Lung (tissue), 12 donors: ENCODE results near the gene AOAH. TPM values are rescaled to one million over a fixed set of nuclear protein-coding genes. Genes with fewer than 3 reads are reported as not detected.

Source experiments
- ATAC-seq: fragments of 200-7000 bp; cut with Tn5 transposase; one replicate; pipeline ENCODE4 v1.9.1; 2020; ENCODE audit warnings: moderate number of reproducible peaks; ENCODE audit not compliant: insufficient read depth, low FRiP score
- DNase-seq, 3 donors: peaks; one replicate each; pipeline ENCODE4 v3.0.0-alpha.2; 2013 to 2017
- H3K27ac ChIP-seq, 2 donors: one replicate each; pipeline ENCODE4 v1.5.1; 2013; ENCODE audit warnings: mild to moderate bottlenecking in 2 of 2, moderate library complexity in 2 of 2, control low read depth in 1 of 2, inconsistent platforms in 1 of 2, low read depth in 1 of 2, low read length in 1 of 2
- H3K27me3 ChIP-seq, 3 donors: one replicate each; pipeline ENCODE4 v1.5.1; 2013; ENCODE audit warnings: low read length in 2 of 3; ENCODE audit not compliant: control insufficient read depth in 3 of 3, insufficient read depth in 3 of 3
- H3K36me3 ChIP-seq, 4 donors: one replicate each; pipeline ENCODE4 v1.5.1; 2013; ENCODE audit warnings: low read length in 4 of 4, mild to moderate bottlenecking in 1 of 4, moderate library complexity in 1 of 4; ENCODE audit not compliant: control insufficient read depth in 4 of 4, insufficient read depth in 4 of 4
- H3K4me1 ChIP-seq, 5 donors: one replicate each; pipeline ENCODE4 v1.5.1; 2013; ENCODE audit warnings: low read length in 5 of 5, mild to moderate bottlenecking in 2 of 5, moderate library complexity in 1 of 5; ENCODE audit not compliant: control insufficient read depth in 5 of 5, insufficient read depth in 5 of 5
- H3K4me3 ChIP-seq: one replicate; pipeline ENCODE4 v1.5.1; 2013; ENCODE audit warnings: mild to moderate bottlenecking, control low read depth, moderate library complexity
- H3K9ac ChIP-seq, 2 donors: one replicate each; pipeline ENCODE4 v1.5.1; 2013; ENCODE audit warnings: low read length in 2 of 2, control low read depth in 1 of 2; ENCODE audit not compliant: insufficient read depth in 1 of 2
- H3K9me3 ChIP-seq, 4 donors: one replicate each; pipeline ENCODE4 v1.5.1; 2013; ENCODE audit warnings: low read length in 3 of 4, mild to moderate bottlenecking in 1 of 4, moderate library complexity in 1 of 4; ENCODE audit not compliant: control insufficient read depth in 4 of 4, insufficient read depth in 3 of 4
- WGBS, 2 donors: extraction: QIAGEN DNeasy Blood & Tissue Kit; methylation state at CpG; one replicate each; pipeline ENCODE4 v1.1.7; 2013; 5-methylcytosine and 5-hydroxymethylcytosine counted together
- polyA plus RNA-seq, 2 donors: library from polyadenylated mRNA; stranded (reverse); fragments of 200-250 nt; gene quantifications; one replicate each; pipeline ENCODE4 v1.2.1, GENCODE V29; 2013
- total RNA-seq, 2 donors: library from RNA; depleted of rRNA in 1 of 2; stranded (reverse); fragments of >200 nt in 1 of 2; gene quantifications; one replicate each; pipeline ENCODE4 v1.2.1, GENCODE V29; 2014 to 2021
- TF ChIP-seq, protein P1 (sequence below): IDR thresholded peaks from 2 replicates; pipeline ENCODE4 v1.5.1; 2012; ENCODE audit warnings: mild to moderate bottlenecking; ENCODE audit errors: control extremely low read depth, extremely low read depth
- donor health status: control.
- donor health status: control.
- donor health status: Bipolar disorder and iron deficiency.
- donor health status: healthy.
- donor health status: DM: yes; HTN: yes; CAD: no.

Gene AOAH
- total and polyA plus RNA-seq, 4 donors = 4.7 to 36.4 (median 29.0) TPM

DNA sequence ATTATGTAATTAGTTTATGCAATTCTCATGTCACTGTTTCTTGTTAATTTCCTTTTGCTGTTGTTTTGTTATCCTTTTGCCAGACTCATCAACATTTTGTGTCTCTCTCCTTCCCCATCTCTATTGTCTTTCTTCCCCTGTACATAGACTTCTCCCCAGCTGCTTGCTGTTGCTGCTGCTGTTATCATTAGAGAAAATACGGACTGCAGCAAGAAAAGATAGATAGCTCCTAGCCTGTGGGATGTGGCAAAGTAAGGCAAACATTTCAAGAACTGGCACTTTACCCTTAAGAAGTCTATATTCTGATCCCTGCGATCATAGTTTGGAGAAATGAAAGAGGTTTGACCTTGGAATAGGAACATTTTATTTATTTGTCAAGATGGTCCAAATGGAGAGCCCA lies 162.2 kb downstream of the AOAH start:
- H3K27ac ChIP-seq = no peak overlapping the region
- DNase-seq (no peak), ATAC-seq (no peak)
- WGBS, 2 donors = 77 to 78% methylated on average over 2 of the region's 2 CpGs
- H3K9me3 ChIP-seq = no peaks in the 10 kb centered on the region
- H3K4me3 ChIP-seq = no peak overlapping the region
- no peaks in the 10 kb centered on the region for H3K36me3 ChIP-seq
- peaks cover 0 to 3% (median 0%) of the 10 kb centered on the region in 5 donors for H3K4me1 ChIP-seq
- TF ChIP-seq, protein P1, sequence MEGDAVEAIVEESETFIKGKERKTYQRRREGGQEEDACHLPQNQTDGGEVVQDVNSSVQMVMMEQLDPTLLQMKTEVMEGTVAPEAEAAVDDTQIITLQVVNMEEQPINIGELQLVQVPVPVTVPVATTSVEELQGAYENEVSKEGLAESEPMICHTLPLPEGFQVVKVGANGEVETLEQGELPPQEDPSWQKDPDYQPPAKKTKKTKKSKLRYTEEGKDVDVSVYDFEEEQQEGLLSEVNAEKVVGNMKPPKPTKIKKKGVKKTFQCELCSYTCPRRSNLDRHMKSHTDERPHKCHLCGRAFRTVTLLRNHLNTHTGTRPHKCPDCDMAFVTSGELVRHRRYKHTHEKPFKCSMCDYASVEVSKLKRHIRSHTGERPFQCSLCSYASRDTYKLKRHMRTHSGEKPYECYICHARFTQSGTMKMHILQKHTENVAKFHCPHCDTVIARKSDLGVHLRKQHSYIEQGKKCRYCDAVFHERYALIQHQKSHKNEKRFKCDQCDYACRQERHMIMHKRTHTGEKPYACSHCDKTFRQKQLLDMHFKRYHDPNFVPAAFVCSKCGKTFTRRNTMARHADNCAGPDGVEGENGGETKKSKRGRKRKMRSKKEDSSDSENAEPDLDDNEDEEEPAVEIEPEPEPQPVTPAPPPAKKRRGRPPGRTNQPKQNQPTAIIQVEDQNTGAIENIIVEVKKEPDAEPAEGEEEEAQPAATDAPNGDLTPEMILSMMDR = no peak
- H3K27me3 ChIP-seq = no peaks in the 10 kb centered on the region
- H3K9ac ChIP-seq = no peak overlapping the region

DNA sequence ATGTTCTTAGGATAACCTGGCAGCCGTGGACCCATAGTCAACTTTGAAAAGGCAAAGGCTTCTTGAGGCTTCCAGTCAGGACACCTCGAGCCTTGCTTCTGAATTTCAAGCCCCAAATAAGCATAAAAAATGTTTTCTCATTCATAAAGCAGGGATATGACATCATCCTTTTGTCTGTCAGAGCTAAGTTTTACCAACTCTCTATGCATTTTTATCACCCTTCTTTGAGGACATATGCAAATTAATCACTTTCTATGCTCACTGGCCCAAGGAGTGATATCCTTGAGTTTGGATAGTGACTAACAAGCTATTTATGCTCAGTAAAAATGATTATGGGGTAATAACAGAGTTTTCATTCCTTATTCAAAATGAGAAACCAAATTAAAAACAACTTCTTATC lies 175.3 kb downstream of the AOAH start:
- H3K36me3 ChIP-seq = no peaks in the 10 kb centered on the region
- H3K9me3 ChIP-seq = peaks cover 0 to 1% (median 0%) of the 10 kb centered on the region in 4 donors
- H3K4me3 ChIP-seq = no peak overlapping the region
- no peak for ATAC-seq
- 90 to 95% methylated on average over 2 of the region's 2 CpGs for WGBS, 2 donors
- H3K9ac ChIP-seq = no peak overlapping the region
- TF ChIP-seq, protein P1 = no peak
- no peak for DNase-seq
- H3K27ac ChIP-seq = no peak overlapping the region
- H3K4me1 ChIP-seq = no peaks in the 10 kb centered on the region
- no peaks in the 10 kb centered on the region for H3K27me3 ChIP-seq

DNA sequence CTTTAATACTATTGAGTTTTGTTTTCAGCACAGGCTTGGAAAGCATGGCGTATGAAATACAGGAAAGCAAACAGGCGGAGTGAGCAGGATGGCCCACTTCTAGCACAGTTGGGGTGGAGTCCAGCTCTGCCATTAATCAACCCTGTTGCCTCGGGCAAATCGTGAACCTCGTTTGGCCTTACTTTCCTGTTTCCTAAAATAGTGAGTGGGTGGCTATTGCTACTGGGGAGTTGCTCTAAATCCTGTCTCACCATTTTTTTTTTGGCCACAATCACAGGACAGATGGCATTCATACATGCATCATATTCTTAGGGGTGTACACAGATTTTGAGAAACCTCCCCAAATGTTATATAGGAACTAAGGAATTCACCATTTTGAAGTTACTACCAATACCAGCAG lies 176.9 kb downstream of the AOAH start:
- 49 to 56% methylated on average over 5 of the region's 5 CpGs for WGBS, 2 donors
- no peak for DNase-seq
- no peaks in the 10 kb centered on the region for H3K36me3 ChIP-seq

More for the DNA sequence above, 176.9 kb downstream of the AOAH start:
- no peaks in the 10 kb centered on the region for H3K27me3 ChIP-seq
- no peaks in the 10 kb centered on the region for H3K4me1 ChIP-seq
- no peak overlapping the region for H3K4me3 ChIP-seq
- no peak overlapping the region for H3K9ac ChIP-seq
- H3K27ac ChIP-seq = no peak overlapping the region
- H3K9me3 ChIP-seq = peaks cover 0 to 1% (median 0%) of the 10 kb centered on the region in 4 donors
- TF ChIP-seq, protein P1 = no peak
- ATAC-seq = no peak
